Jurkat, Clone E6-1 (cell line): ENCODE results near the gene TTC13. TPM values are rescaled to one million over a fixed set of nuclear protein-coding genes. Genes with fewer than 3 reads are reported as not detected.
"Not testable (repeated sequence)": the region's sequence is repeated elsewhere in the genome, so short reads cannot be mapped to it uniquely, and the experiment has no call there.

Source experiments
- DNase-seq: peaks from one replicate; pipeline ENCODE4 v3.0.0-alpha.2; 2011; ENCODE audit warnings: low read depth, low spot score
- H3K4me3 ChIP-seq: 2 replicates; pipeline ENCODE4 v1.5.1; 2011; ENCODE audit warnings: mild to moderate bottlenecking, low read length, control low read depth, moderate library complexity
- polyA plus RNA-seq: library from polyadenylated mRNA; unstranded; fragments of >200 nt; gene quantifications from one replicate; pipeline ENCODE4 v1.2.1, GENCODE V29; 2012; ENCODE audit warnings: missing spikeins; ENCODE audit not compliant: insufficient read length, insufficient read depth

TTC13 gene
- 15.3 TPM for polyA plus RNA-seq

- peak; percentile 96 for DNase-seq
Measured at GRCh38 chr1:230978491-230979388, at the start of gene TTC13, which contains the start of gene ARV1. Gene TTC13, minus strand, starts transcription at chr1:230978861. Its CDS starts 31 bp downstream, at chr1:230978830. Gene ARV1, plus strand, starts transcription at chr1:230979094. Its CDS starts 12 bp downstream, at chr1:230979106.

GRCh38 chr1:231027971-231028370 is 49.3 kb upstream of the TTC13 start:
- H3K4me3 ChIP-seq = no peak overlapping the region
- no peak for DNase-seq

More at GRCh38 chr1:230978491-230979388, at the start of gene TTC13, which contains the start of gene ARV1:
- peak within 1 kb of the TSS; percentile 71 for H3K4me3 ChIP-seq

GRCh38 chr1:231027136-231027925 is 48.7 kb upstream of the TTC13 start:
- no peak for DNase-seq
- H3K4me3 ChIP-seq = no peak overlapping the region

GRCh38 chr1:231026576-231026975 is 47.9 kb upstream of the TTC13 start:
- no peak for DNase-seq
- H3K4me3 ChIP-seq = no peak overlapping the region

GRCh38 chr1:231023150-231023549 is 44.5 kb upstream of the TTC13 start:
- H3K4me3 ChIP-seq = no peak overlapping the region
- DNase-seq = no peak

- DNase-seq, H3K4me3 ChIP-seq: not testable (repeated sequence)
Measured at GRCh38 chr1:231022543-231022942, 43.9 kb upstream of the TTC13 start.

GRCh38 chr1:231021540-231022031 is 42.9 kb upstream of the TTC13 start:
- H3K4me3 ChIP-seq = no peak overlapping the region
- no peak for DNase-seq

- no peak for DNase-seq
- no peak overlapping the region for H3K4me3 ChIP-seq
Measured at GRCh38 chr1:231020816-231021215, 42.2 kb upstream of the TTC13 start.

GRCh38 chr1:231020139-231020601 is 41.5 kb upstream of the TTC13 start:
- DNase-seq = no peak
- no peak overlapping the region for H3K4me3 ChIP-seq

- DNase-seq = no peak
- no peak overlapping the region for H3K4me3 ChIP-seq
Measured at GRCh38 chr1:231019711-231020110, 41.0 kb upstream of the TTC13 start.

- DNase-seq = no peak
- H3K4me3 ChIP-seq = no peak overlapping the region
Measured at GRCh38 chr1:231016966-231017365, 38.3 kb upstream of the TTC13 start.

- DNase-seq = no peak
- no peak overlapping the region for H3K4me3 ChIP-seq
Measured at GRCh38 chr1:231016234-231016633, 37.6 kb upstream of the TTC13 start.

- no peak overlapping the region for H3K4me3 ChIP-seq
- no peak for DNase-seq
Measured at GRCh38 chr1:231013391-231014015, 34.8 kb upstream of the TTC13 start.

- no peak for DNase-seq
- no peak overlapping the region for H3K4me3 ChIP-seq
Measured at GRCh38 chr1:231011963-231012362, 33.3 kb upstream of the TTC13 start.

- DNase-seq = no peak
Measured at GRCh38 chr1:231011360-231011759, 32.7 kb upstream of the TTC13 start.

GRCh38 chr1:231007535-231007934 is 28.9 kb upstream of the TTC13 start:
- not testable (repeated sequence) for DNase-seq, H3K4me3 ChIP-seq

More at GRCh38 chr1:231011360-231011759, 32.7 kb upstream of the TTC13 start:
- no peak overlapping the region for H3K4me3 ChIP-seq

- DNase-seq = no peak
- H3K4me3 ChIP-seq = no peak overlapping the region
Measured at GRCh38 chr1:231001892-231002291, 23.2 kb upstream of the TTC13 start.

- DNase-seq = no peak
- no peak overlapping the region for H3K4me3 ChIP-seq
Measured at GRCh38 chr1:231000639-231001038, 22.0 kb upstream of the TTC13 start.

- DNase-seq = no peak
- H3K4me3 ChIP-seq = no peak overlapping the region
Measured at GRCh38 chr1:231000201-231000600, 21.5 kb upstream of the TTC13 start.
